Measurements from ENCODE around the gene ENDOU.

Gene ENDOU

GRCh38 chr12:47725091-47725772, at the start of gene ENDOU:
Gene ENDOU, minus strand, starts transcription at chr12:47725490. Its CDS starts 77 bp downstream, at chr12:47725413.
- no peak within 1 kb of the TSS for H3K4me3 ChIP-seq (ENCODE audit: low read length)
- no peak for TF ChIP-seq ZNF274 (IDR thresholded peaks at IDR 0.05; ENCODE audit: low read depth, low read length)

- H3K4me3 ChIP-seq (ENCODE audit: low read length), result no peak overlapping the region
- no peak for TF ChIP-seq ZNF274 (IDR thresholded peaks at IDR 0.05; ENCODE audit: low read depth, low read length)
Observed at GRCh38 chr12:47774663-47775062, 49.4 kb upstream of the ENDOU start.

GRCh38 chr12:47773858-47774580, 48.7 kb upstream of the ENDOU start:
- H3K4me3 ChIP-seq (ENCODE audit: low read length), result peak overlapping the region; percentile 77
- no peak for TF ChIP-seq ZNF274 (IDR thresholded peaks at IDR 0.05; ENCODE audit: low read depth, low read length)

- peak within 1 kb of the TSS; percentile 77 for H3K4me3 ChIP-seq (ENCODE audit: low read length)
- TF ChIP-seq ZNF274 (IDR thresholded peaks at IDR 0.05; ENCODE audit: low read depth, low read length), result no peak
Observed at GRCh38 chr12:47773062-47773857, 48.0 kb upstream of the ENDOU start, which contains the start of gene SLC48A1. Gene SLC48A1, plus strand, starts transcription at chr12:47773238. Its CDS starts 67 bp downstream, at chr12:47773305.

GRCh38 chr12:47772738-47773061, 47.4 kb upstream of the ENDOU start:
- TF ChIP-seq ZNF274 (IDR thresholded peaks at IDR 0.05; ENCODE audit: low read depth, low read length), result no peak
- peak overlapping the region; percentile 51; the same call in 1 of the 2 replicates for H3K4me3 ChIP-seq (ENCODE audit: low read length)

GRCh38 chr12:47772094-47772660, 46.9 kb upstream of the ENDOU start:
- TF ChIP-seq ZNF274 (IDR thresholded peaks at IDR 0.05; ENCODE audit: low read depth, low read length), result no peak
- no peak overlapping the region for H3K4me3 ChIP-seq (ENCODE audit: low read length)

- no peak overlapping the region for H3K4me3 ChIP-seq (ENCODE audit: low read length)
- no peak for TF ChIP-seq ZNF274 (IDR thresholded peaks at IDR 0.05; ENCODE audit: low read depth, low read length)
Observed at GRCh38 chr12:47771304-47771703, 46.0 kb upstream of the ENDOU start.

- no peak overlapping the region for H3K4me3 ChIP-seq (ENCODE audit: low read length)
- no peak for TF ChIP-seq ZNF274 (IDR thresholded peaks at IDR 0.05; ENCODE audit: low read depth, low read length)
Observed at GRCh38 chr12:47770086-47770726, 44.9 kb upstream of the ENDOU start.

- H3K4me3 ChIP-seq (ENCODE audit: low read length), result no peak overlapping the region
- no peak for TF ChIP-seq ZNF274 (IDR thresholded peaks at IDR 0.05; ENCODE audit: low read depth, low read length)
Observed at GRCh38 chr12:47769234-47770085, 44.2 kb upstream of the ENDOU start.

- TF ChIP-seq ZNF274 (IDR thresholded peaks at IDR 0.05; ENCODE audit: low read depth, low read length), result no peak
- H3K4me3 ChIP-seq (ENCODE audit: low read length), result no peak overlapping the region
Observed at GRCh38 chr12:47768323-47768811, 43.1 kb upstream of the ENDOU start.

- no peak for TF ChIP-seq ZNF274 (IDR thresholded peaks at IDR 0.05; ENCODE audit: low read depth, low read length)
- H3K4me3 ChIP-seq (ENCODE audit: low read length), result no peak overlapping the region
Observed at GRCh38 chr12:47767216-47767724, 42.0 kb upstream of the ENDOU start.

- no peak overlapping the region for H3K4me3 ChIP-seq (ENCODE audit: low read length)
- TF ChIP-seq ZNF274 (IDR thresholded peaks at IDR 0.05; ENCODE audit: low read depth, low read length), result no peak
Observed at GRCh38 chr12:47766502-47767215, 41.4 kb upstream of the ENDOU start.
